Measurements from ENCODE around the gene REPS2.

GRCh38 chrX:17164079-17164478 is 217.6 kb downstream of the REPS2 start:
- TF ChIP-seq CTCF (IDR thresholded peaks at IDR 0.05; ENCODE audit: low read depth, low read length, poor library complexity, severe bottlenecking) (no peak), EZH2phosphoT487 (IDR thresholded peaks at IDR 0.05; ENCODE audit: borderline replicate concordance, low read length) (no peak)

Measured in DOHH2 (cell line).